NCI-H187 (cell line): ENCODE results near the gene FBXL20.
"Not testable (repeated sequence)": the region's sequence is repeated elsewhere in the genome, so short reads cannot be mapped to it uniquely, and the experiment has no call there.

Experiments used
- DNase-seq, 2 experiments: peaks; one replicate each; lab custom pipeline; 2025; lab: John Stamatoyannopoulos, UW

Gene FBXL20, protein sequence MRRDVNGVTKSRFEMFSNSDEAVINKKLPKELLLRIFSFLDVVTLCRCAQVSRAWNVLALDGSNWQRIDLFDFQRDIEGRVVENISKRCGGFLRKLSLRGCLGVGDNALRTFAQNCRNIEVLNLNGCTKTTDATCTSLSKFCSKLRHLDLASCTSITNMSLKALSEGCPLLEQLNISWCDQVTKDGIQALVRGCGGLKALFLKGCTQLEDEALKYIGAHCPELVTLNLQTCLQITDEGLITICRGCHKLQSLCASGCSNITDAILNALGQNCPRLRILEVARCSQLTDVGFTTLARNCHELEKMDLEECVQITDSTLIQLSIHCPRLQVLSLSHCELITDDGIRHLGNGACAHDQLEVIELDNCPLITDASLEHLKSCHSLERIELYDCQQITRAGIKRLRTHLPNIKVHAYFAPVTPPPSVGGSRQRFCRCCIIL

GRCh38 chr17:39401412-39402243 lies at the start of gene FBXL20:
TSS of gene FBXL20 (minus strand) at chr17:39401626. CDS start at chr17:39401402, 224 bp downstream.
- peak; percentile 79 to 84 for DNase-seq

GRCh38 chr17:39450847-39451581 lies 49.6 kb upstream of the FBXL20 start, which contains the start of gene MED1:
TSS of gene MED1 (minus strand) at chr17:39451263. CDS start at chr17:39451062, 201 bp downstream.
- DNase-seq = peak; percentile 89 to 97

DNA sequence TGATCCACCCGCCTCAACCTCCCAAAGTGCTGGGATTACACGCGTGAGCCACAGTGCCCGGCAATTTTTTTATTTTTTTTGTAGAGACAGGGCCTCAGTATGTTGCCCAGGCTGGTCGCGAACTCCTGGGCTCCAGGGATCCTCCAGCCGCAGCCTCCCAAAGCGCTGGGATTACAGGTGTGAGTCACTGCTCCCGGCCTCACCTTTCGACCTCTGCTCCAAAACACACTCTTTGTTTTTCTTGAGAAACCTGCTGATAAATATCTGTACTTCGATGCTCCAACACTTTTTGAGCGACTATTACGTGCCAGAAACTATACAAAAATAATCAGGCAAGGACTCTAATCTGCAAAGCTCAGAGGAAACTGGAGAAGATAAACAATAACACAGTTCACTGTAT lies 48.6 kb upstream of the FBXL20 start:
- no peak for DNase-seq

- no peak for DNase-seq
Measured at GRCh38 chr17:39447561-39447960, 46.1 kb upstream of the FBXL20 start.

DNA sequence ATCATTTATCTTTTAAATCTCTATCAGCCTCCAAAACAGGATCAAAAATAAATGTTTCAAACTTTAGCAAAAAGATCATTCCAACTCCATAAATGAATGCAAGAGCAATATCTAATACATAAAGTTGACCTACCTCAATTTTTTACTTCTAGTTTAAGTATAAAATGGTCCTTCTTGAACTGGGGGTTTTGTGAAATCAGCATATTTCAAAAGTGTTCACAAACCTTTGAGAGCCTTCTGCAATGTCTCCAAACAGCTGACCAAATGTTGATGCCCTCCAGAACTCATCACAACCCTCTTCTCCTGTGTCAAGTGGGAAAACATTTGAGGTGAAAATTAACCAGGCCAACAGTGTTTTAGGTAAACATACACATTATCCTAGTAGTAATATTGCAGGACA lies 41.9 kb upstream of the FBXL20 start:
- no peak for DNase-seq

- DNase-seq = not testable (repeated sequence)
Measured at GRCh38 chr17:39439868-39440267, 38.4 kb upstream of the FBXL20 start.

DNA sequence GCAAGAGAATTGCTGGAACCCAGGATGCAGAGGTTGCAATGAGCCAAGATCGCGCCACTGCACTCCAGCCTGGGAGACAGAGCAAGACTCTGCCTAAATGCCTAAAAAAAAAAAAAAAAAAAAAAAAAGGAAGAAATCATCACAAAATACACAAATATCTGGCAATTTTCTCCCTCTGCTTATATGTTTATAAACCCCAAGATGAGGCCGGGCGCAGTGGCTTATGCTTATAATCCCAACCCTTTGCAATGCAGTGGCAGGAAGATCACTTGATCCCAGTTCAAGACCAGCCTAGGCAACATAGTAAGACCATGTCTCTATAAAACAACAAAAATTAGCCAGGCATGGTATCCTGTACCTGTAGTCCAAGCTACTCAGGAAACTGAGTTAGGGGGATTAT lies 28.2 kb upstream of the FBXL20 start:
- DNase-seq = no peak

DNA sequence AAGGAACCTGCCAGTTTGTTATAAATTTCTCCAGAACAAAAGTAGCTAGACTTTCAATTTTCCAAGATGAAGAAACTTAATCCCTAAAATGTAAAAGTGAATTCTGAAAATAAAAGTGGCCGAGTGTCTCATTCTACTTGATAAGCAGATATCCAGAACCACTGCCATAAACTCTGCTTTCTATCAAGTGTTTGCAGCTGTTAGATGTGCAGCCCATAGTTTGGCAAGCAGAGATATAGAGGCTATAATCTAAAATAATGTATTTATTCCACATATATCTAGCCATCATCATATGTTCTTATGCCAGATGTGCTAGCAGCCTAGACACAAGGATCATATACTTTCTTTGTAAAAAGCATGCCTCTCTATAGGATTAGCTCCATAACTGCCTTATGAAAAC lies 14.7 kb upstream of the FBXL20 start:
- no peak for DNase-seq

DNA sequence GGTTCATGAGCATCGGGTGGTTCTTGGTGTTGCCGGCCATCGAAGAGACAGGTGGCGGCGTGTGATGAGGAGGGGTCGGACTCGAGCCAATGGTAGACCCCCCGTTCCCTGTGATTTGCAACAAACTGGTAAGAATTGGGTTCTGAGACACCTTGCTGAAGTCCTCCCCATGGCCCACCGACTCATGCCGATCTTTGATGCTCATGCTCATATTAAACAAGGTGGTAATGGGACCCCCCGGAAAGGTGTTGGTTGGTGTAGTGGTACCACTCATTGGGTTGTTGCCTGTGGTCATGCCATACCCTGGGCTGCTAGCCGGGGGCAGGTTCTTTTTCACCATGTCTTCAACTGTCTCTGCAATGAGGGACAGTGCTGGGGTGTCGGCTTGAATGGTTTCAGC lies 8.9 kb upstream of the FBXL20 start:
- DNase-seq = no peak

GRCh38 chr17:39408360-39408759 lies 6.9 kb upstream of the FBXL20 start:
- DNase-seq = no peak

DNA sequence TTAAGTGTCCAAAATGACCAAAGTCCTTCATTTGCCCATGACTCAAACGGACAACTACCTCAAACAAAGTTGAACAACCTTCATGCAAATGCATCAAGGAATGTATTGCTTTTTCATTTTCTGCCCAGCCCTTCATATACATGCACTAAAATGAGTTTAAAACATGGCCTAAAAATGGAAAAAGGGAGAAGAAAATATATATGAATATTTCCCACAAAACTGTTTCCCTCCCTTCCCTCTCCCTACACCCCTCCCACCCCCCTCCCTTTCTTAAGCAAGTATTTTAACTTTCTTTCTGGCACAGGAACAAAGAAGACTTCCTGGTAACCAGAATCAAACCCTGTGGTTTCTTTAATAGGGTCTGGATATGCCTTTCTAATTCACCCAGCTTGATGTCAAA lies 5.5 kb upstream of the FBXL20 start:
- DNase-seq = no peak

GRCh38 chr17:39405436-39405835 lies 4.0 kb upstream of the FBXL20 start:
- DNase-seq = no peak

GRCh38 chr17:39404542-39405378 lies 3.3 kb upstream of the FBXL20 start:
- DNase-seq = no peak

GRCh38 chr17:39402890-39403605 lies 1.6 kb upstream of the FBXL20 start:
- no peak for DNase-seq

- DNase-seq = peak; percentile 71 to 89
Measured at GRCh38 chr17:39402244-39402889, 941 bp upstream of the FBXL20 start.

GRCh38 chr17:39400547-39401411 lies 647 bp downstream of the FBXL20 start:
- no peak for DNase-seq

DNA sequence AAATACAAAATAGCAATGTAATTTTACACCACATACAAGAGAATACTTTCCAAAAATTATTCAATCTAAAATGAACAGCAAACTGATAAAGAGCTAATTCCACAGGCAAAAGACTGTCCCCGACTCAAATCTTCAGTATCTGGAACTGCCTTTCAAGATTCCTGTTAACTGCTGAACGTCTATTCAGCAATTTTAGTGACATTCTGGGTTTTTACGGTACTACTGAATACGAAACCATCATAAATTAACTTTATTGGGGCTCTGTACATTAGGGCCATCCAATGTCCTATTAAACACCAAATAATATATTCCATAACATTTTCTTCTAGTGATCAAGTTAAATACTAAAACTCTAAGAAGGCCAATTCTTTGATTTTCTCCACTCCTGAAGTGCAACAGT lies 1.6 kb downstream of the FBXL20 start:
- no peak for DNase-seq

DNA sequence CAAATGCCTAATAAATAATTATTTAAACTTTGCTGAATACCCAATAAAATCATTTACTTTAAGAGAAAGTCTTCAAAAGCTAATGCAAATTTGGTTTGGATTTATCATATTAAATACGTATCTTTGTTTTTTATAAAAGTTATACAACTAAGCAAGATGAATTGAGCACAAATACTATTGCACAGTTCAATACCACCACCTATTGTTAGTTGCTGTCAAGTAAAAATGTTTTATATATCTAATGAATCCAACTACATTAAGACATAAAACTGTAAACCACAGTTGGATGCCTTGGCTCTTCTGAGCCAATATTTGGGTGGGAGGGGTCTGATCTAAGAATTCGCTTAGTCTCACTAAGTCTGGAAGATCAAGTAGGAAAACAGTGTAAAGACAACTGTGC lies 7.7 kb downstream of the FBXL20 start:
- DNase-seq = no peak

DNA sequence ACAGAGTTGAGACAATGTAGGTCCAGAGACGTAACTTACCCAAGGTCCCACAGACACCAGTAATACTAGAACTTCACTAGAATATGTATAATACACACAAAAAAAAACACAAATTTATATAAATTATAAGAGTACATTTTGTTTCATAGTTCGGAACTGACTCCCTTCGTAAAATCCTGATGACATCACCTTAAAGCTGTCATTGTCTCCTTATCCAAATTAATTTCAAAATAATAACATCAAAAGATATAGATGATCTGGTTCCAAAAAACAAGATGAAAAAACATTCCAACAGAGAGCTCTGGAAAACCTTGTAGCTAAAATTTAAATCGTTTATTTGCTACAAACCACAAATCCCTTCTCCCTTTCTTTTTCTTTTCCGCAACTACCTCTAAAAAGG lies 10.0 kb downstream of the FBXL20 start:
- no peak for DNase-seq
